Measurements from ENCODE around the gene DMPK. TPM values are rescaled to one million over a fixed set of nuclear protein-coding genes. Genes with fewer than 3 reads are reported as not detected.

The DMPK gene
- total RNA-seq, 4 donors from 2014 or later, result 19.1 to 237 (median 69.2) TPM

DNA sequence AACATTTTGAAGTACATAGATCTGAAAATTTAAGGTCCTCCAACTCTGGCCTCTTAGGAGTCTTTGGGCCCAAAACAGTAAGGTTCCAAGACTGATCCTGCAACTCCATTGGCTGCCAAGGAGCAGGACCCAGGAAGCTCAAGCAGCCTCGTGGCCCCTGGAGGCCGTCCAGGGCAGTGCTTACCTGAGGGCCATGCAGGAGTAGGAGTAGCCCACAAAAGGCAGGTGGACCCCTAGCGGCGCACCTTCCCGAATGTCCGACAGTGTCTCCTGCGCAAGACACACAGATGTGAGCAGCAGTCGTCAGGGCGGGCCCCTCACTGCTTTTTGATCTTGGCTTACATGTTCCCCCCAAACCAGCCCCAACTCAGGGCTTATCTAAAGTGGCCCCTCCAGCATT lies 7.5 kb downstream of the DMPK start:
- H3K4me1 ChIP-seq, result peaks cover 5 to 32% (median 27%) of the 10 kb centered on the region in 4 donors
- peak; percentile 59 for DNase-seq
- WGBS, 2 donors (ENCODE audit: low coverage in 1 of 2), result 62% methylated on average over 9 of the region's 9 CpGs; no CpG with 5 or more reads in 1 of the 2 donors

DNA sequence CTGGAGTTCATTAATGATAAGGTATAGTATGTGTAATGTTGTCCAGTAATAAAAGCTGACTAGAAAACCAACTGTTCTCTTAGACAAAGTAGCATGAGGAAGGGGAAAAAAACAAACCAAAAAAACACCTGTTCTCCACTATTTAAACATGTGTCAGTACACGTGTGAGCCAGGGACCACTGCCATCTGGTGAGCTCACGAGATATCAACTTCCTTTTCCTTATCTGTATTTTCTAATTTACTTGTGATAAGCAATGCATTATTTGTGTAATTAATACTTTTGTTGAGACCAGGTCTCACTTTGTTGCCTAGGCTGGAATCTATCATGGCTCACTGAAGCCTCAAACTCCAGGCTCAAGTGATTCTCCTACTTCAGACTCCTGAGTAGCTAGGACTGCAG lies 8.9 kb downstream of the DMPK start:
- H3K36me3 ChIP-seq, result no peaks in the 10 kb centered on the region
- peaks cover 0 to 21% (median 15%) of the 10 kb centered on the region in 4 donors for H3K4me1 ChIP-seq
- 21 to 24% methylated on average over 2 of the region's 2 CpGs for WGBS, 2 donors (ENCODE audit: low coverage in 1 of 2)
- H3K4me3 ChIP-seq, result no peak overlapping the region
- TF ChIP-seq, protein P1, sequence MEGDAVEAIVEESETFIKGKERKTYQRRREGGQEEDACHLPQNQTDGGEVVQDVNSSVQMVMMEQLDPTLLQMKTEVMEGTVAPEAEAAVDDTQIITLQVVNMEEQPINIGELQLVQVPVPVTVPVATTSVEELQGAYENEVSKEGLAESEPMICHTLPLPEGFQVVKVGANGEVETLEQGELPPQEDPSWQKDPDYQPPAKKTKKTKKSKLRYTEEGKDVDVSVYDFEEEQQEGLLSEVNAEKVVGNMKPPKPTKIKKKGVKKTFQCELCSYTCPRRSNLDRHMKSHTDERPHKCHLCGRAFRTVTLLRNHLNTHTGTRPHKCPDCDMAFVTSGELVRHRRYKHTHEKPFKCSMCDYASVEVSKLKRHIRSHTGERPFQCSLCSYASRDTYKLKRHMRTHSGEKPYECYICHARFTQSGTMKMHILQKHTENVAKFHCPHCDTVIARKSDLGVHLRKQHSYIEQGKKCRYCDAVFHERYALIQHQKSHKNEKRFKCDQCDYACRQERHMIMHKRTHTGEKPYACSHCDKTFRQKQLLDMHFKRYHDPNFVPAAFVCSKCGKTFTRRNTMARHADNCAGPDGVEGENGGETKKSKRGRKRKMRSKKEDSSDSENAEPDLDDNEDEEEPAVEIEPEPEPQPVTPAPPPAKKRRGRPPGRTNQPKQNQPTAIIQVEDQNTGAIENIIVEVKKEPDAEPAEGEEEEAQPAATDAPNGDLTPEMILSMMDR (IDR thresholded peaks at IDR 0.05), result no peak
- TF ChIP-seq POLR2A (IDR thresholded peaks at IDR 0.05) (no peak), POLR2AphosphoS5 (IDR thresholded peaks at IDR 0.05) (no peak)
- intact Hi-C loops (cut with DNase I; ENCODE audit: low total_unique reads) (no loop called here), in situ Hi-C loops (cut with MboI; ENCODE audit: low pct_ligation_motif_present in 1 of 4, low pct_unique_long_range_greater_than_20kb in 1 of 4, low sequenced_read_pairs in 3 of 4) (no loop called here)
- no peak for DNase-seq
- peak overlapping the region in 1 of 4 donors; percentile 98 for H3K27ac ChIP-seq
- no peaks in the 10 kb centered on the region for H3K27me3 ChIP-seq
- no peaks in the 10 kb centered on the region for H3K9me3 ChIP-seq

More for the DNA sequence above, 7.5 kb downstream of the DMPK start:
- no peak for TF ChIP-seq POLR2AphosphoS5 (IDR thresholded peaks at IDR 0.05)
- TF ChIP-seq POLR2A (IDR thresholded peaks at IDR 0.05), result no peak
- TF ChIP-seq, protein P1 (IDR thresholded peaks at IDR 0.05), result peak; percentile 10 to 63 (median 40)
- in situ Hi-C loops (cut with MboI; ENCODE audit: low pct_ligation_motif_present in 1 of 4, low pct_unique_long_range_greater_than_20kb in 1 of 4, low sequenced_read_pairs in 3 of 4), result no loop called here
- Histone ChIP-seq H3K27ac (peak overlapping the region in 3 of 4 donors; percentile 18 to 34 (median 29)), H3K4me3 (no peak overlapping the region), H3K36me3 (no peaks in the 10 kb centered on the region), H3K27me3 (no peaks in the 10 kb centered on the region), H3K9me3 (no peaks in the 10 kb centered on the region)
- intact Hi-C loops (cut with DNase I; ENCODE audit: low total_unique reads), result no loop called here

DNA sequence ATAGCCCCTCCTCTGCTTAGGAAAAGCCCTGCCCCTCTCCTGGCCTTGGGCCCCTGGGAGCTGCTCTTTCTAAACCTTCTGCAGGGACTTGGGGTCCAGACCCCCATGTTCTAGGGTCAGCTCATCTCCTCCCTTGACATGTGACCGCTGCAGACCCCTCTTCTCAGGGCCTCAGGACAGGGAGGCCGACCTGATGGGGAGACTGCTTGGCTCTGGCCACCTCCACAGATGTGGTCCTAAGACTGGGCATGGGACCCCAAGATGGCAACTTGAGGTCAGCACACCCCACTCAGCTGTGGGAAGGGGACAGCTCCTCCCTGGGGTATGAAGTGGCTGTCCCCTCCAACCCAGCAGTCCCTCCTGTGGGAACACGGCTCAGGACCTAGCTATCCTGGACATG lies 9.4 kb downstream of the DMPK start:
- H3K4me3 ChIP-seq, result no peak overlapping the region
- no peaks in the 10 kb centered on the region for H3K9me3 ChIP-seq
- intact Hi-C loops (cut with DNase I; ENCODE audit: low total_unique reads), result no loop called here
- DNase-seq, result no peak
- in situ Hi-C loops (cut with MboI; ENCODE audit: low pct_ligation_motif_present in 1 of 4, low pct_unique_long_range_greater_than_20kb in 1 of 4, low sequenced_read_pairs in 3 of 4), result no loop called here
- no peaks in the 10 kb centered on the region for H3K27me3 ChIP-seq
- H3K27ac ChIP-seq, result peak overlapping the region in 2 of 4 donors; percentile 96 to 98
- TF ChIP-seq, protein P1 (IDR thresholded peaks at IDR 0.05), result no peak
- TF ChIP-seq POLR2A (IDR thresholded peaks at IDR 0.05), result no peak
- no peak for TF ChIP-seq POLR2AphosphoS5 (IDR thresholded peaks at IDR 0.05)
- TF ChIP-seq EP300 (IDR thresholded peaks at IDR 0.05; ENCODE audit: low read depth), result no peak
- H3K36me3 ChIP-seq, result no peaks in the 10 kb centered on the region
- H3K4me1 ChIP-seq, result peaks cover 0 to 21% (median 14%) of the 10 kb centered on the region in 4 donors
- 83% methylated on average over 3 of the region's 3 CpGs; no CpG with 5 or more reads in 1 of the 2 donors for WGBS, 2 donors (ENCODE audit: low coverage in 1 of 2)

DNA sequence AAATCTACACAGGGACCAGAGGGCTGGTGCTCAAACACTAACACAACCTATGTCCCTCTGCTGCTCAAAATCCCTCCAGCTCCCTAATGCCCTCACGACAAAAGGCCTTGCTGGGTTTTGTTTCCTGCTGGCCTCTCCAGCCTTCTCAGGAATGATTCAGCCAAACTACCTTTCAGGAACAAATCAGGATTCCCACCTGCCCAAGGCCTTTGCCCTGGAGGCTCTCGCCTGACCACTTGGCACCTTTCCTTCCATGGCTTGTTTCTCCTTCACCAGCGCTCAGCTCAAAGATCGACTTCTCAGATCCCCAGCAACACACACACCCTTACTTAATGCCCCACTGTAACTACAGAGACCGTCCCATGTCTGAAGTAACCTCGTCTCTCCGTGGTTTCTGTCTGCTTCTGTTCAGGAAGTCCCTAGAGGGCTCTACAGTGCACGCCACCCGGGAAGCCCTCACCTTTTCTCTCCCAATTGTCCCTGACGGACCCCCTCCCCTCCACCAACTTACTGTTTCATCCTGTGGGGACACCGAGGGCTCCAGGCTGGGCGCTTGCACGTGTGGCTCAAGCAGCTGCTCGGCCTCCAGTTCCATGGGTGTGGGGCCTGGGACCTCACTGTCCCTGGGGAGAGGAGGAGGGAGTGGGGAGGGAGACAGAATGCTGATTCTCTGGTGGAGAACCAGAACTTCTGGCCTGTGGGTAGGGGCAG lies 10.0 kb downstream of the DMPK start:
- in situ Hi-C loops (cut with MboI; ENCODE audit: low pct_ligation_motif_present in 1 of 4, low pct_unique_long_range_greater_than_20kb in 1 of 4, low sequenced_read_pairs in 3 of 4), result no loop called here
- WGBS, 2 donors (ENCODE audit: low coverage in 1 of 2), result 34 to 60% methylated on average over 6 to 14 of the region's 14 CpGs
- intact Hi-C loops (cut with DNase I; ENCODE audit: low total_unique reads), result no loop called here
- H3K4me1 ChIP-seq, result peaks cover 0 to 21% (median 16%) of the 10 kb centered on the region in 4 donors
- no peaks in the 10 kb centered on the region for H3K36me3 ChIP-seq
- H3K27ac ChIP-seq, result peak overlapping the region in 3 of 4 donors; percentile 86 to 98 (median 96)
- no peak overlapping the region for H3K4me3 ChIP-seq
- TF ChIP-seq, protein P1 (IDR thresholded peaks at IDR 0.05), result no peak
- peak in 1 of 3 donors; percentile 19 for TF ChIP-seq POLR2AphosphoS5 (IDR thresholded peaks at IDR 0.05)
- no peaks in the 10 kb centered on the region for H3K27me3 ChIP-seq
- DNase-seq, result no peak
- H3K9me3 ChIP-seq, result no peaks in the 10 kb centered on the region

All from transverse colon (tissue), 4 donors.